Activated T-helper 2 cell treated with anti-CD3 and anti-CD28 coated beads, Interferon-gamma antibody, Interleukin-2, Interleukin-4, amounts not matched to agents 10 μg/mL and 5 μg/mL and 100 μg/mL, durations not matched to agents 14 hours and 24 hours and 36 hours (primary cell): ENCODE measurements around the gene MC1R. TPM values are rescaled to one million over a fixed set of nuclear protein-coding genes. Genes with fewer than 3 reads are reported as not detected.

Experiments used
- DNase-seq: peaks from one replicate; pipeline ENCODE4 v3.0.0; 2021; ENCODE audit warnings: low spot score
- H3K27ac Mint-ChIP-seq: one replicate; pipeline ENCODE4 v1.8.0; 2021; ENCODE audit warnings: mixed read lengths
- H3K27me3 Mint-ChIP-seq: one replicate; pipeline ENCODE4 v1.8.0; 2021; ENCODE audit warnings: low read depth, mixed read lengths
- H3K36me3 Mint-ChIP-seq: one replicate; pipeline ENCODE4 v1.8.0; 2021; ENCODE audit warnings: low read depth, mixed read lengths
- H3K4me1 Mint-ChIP-seq: one replicate; pipeline ENCODE4 v1.8.0; 2021; ENCODE audit warnings: low read depth, mixed read lengths
- H3K4me3 Mint-ChIP-seq: one replicate; pipeline ENCODE4 v1.8.0; 2021; ENCODE audit warnings: low read depth, mild to moderate bottlenecking, moderate library complexity, mixed read lengths
- H3K9me3 Mint-ChIP-seq: one replicate; pipeline ENCODE4 v1.8.0; 2021; ENCODE audit warnings: mixed read lengths
- intact Hi-C: fragments of 100-400 bp; cut with micrococcal nuclease; formaldehyde crosslinking; loops from one replicate; pipeline ENCODE4 v1.15.1; 2023
- total RNA-seq: library from RNA; stranded (reverse); gene quantifications from 2 replicates; pipeline ENCODE4 v1.2.3, GENCODE V29; 2022

MC1R gene
- total RNA-seq, 1 donor from 2014 or later, result 5.8 TPM

GRCh38 chr16:89903908-89904515, 14.7 kb upstream of the MC1R start:
- Mint-ChIP-seq H3K27me3 (no peaks in the 10 kb centered on the region), H3K4me1 (no peaks in the 10 kb centered on the region), H3K9me3 (no peaks in the 10 kb centered on the region), H3K4me3 (no peak overlapping the region), H3K36me3 (peaks cover 53% of the 10 kb centered on the region), H3K27ac (no peak overlapping the region)
- DNase-seq, result no peak
- intact Hi-C loops, result no loop called here

- H3K27me3 Mint-ChIP-seq, result no peaks in the 10 kb centered on the region
- DNase-seq, result no peak
Observed at GRCh38 chr16:89904606-89905510, 13.8 kb upstream of the MC1R start.

GRCh38 chr16:89905511-89906139, 13.0 kb upstream of the MC1R start:
- Mint-ChIP-seq H3K27ac (no peak overlapping the region), H3K4me3 (no peak overlapping the region), H3K27me3 (no peaks in the 10 kb centered on the region), H3K9me3 (no peaks in the 10 kb centered on the region), H3K4me1 (no peaks in the 10 kb centered on the region), H3K36me3 (peaks cover 52% of the 10 kb centered on the region)
- no peak for DNase-seq
- intact Hi-C loops, result no loop called here

More at GRCh38 chr16:89904606-89905510, 13.8 kb upstream of the MC1R start:
- Mint-ChIP-seq H3K9me3 (no peaks in the 10 kb centered on the region), H3K4me3 (no peak overlapping the region), H3K36me3 (peaks cover 52% of the 10 kb centered on the region), H3K4me1 (no peaks in the 10 kb centered on the region), H3K27ac (no peak overlapping the region)
- intact Hi-C loops, result no loop called here

- intact Hi-C loops, result no loop called here
- DNase-seq, result no peak
- no peaks in the 10 kb centered on the region for H3K9me3 Mint-ChIP-seq
Observed at GRCh38 chr16:89906140-89907025, 12.3 kb upstream of the MC1R start.

GRCh38 chr16:89907055-89907814, 11.4 kb upstream of the MC1R start:
- intact Hi-C loops, result no loop called here
- H3K4me1 Mint-ChIP-seq, result no peaks in the 10 kb centered on the region
- no peaks in the 10 kb centered on the region for H3K27me3 Mint-ChIP-seq
- DNase-seq, result no peak
- H3K4me3 Mint-ChIP-seq, result no peak overlapping the region
- H3K27ac Mint-ChIP-seq, result no peak overlapping the region
- H3K9me3 Mint-ChIP-seq, result no peaks in the 10 kb centered on the region
- peaks cover 58% of the 10 kb centered on the region for H3K36me3 Mint-ChIP-seq

More at GRCh38 chr16:89906140-89907025, 12.3 kb upstream of the MC1R start:
- H3K4me1 Mint-ChIP-seq, result no peaks in the 10 kb centered on the region
- H3K27ac Mint-ChIP-seq, result no peak overlapping the region
- H3K4me3 Mint-ChIP-seq, result no peak overlapping the region
- H3K27me3 Mint-ChIP-seq, result no peaks in the 10 kb centered on the region
- H3K36me3 Mint-ChIP-seq, result peaks cover 50% of the 10 kb centered on the region

GRCh38 chr16:89908236-89908635, 10.4 kb upstream of the MC1R start:
- intact Hi-C loops, result no loop called here
- H3K4me3 Mint-ChIP-seq, result no peak overlapping the region
- no peaks in the 10 kb centered on the region for H3K4me1 Mint-ChIP-seq
- peaks cover 61% of the 10 kb centered on the region for H3K36me3 Mint-ChIP-seq
- no peak overlapping the region for H3K27ac Mint-ChIP-seq
- no peak for DNase-seq
- no peaks in the 10 kb centered on the region for H3K9me3 Mint-ChIP-seq
- no peaks in the 10 kb centered on the region for H3K27me3 Mint-ChIP-seq

- Mint-ChIP-seq H3K36me3 (peaks cover 66% of the 10 kb centered on the region), H3K4me3 (no peak overlapping the region)
- intact Hi-C loops, result loop anchor here (1.0 kb wide), 1 partner anchor 46 kb away; no protein-coding TSS in a partner anchor
Observed at GRCh38 chr16:89909777-89910716, 8.6 kb upstream of the MC1R start.

GRCh38 chr16:89910717-89911354, 7.8 kb upstream of the MC1R start:
- Mint-ChIP-seq H3K4me1 (no peaks in the 10 kb centered on the region), H3K9me3 (no peaks in the 10 kb centered on the region), H3K36me3 (peaks cover 64% of the 10 kb centered on the region), H3K27ac (no peak overlapping the region), H3K4me3 (no peak overlapping the region), H3K27me3 (no peaks in the 10 kb centered on the region)
- intact Hi-C loops, result loop anchor here (1.0 kb wide), 1 partner anchor 47 kb away; no protein-coding TSS in a partner anchor
- no peak for DNase-seq

More at GRCh38 chr16:89909777-89910716, 8.6 kb upstream of the MC1R start:
- no peaks in the 10 kb centered on the region for H3K9me3 Mint-ChIP-seq
- no peaks in the 10 kb centered on the region for H3K27me3 Mint-ChIP-seq
- peak; percentile 60 for DNase-seq
- no peaks in the 10 kb centered on the region for H3K4me1 Mint-ChIP-seq
- no peak overlapping the region for H3K27ac Mint-ChIP-seq

GRCh38 chr16:89911375-89911774, 7.3 kb upstream of the MC1R start:
- no peak for DNase-seq
- no peak overlapping the region for H3K27ac Mint-ChIP-seq
- intact Hi-C loops, result no loop called here
- H3K36me3 Mint-ChIP-seq, result peaks cover 64% of the 10 kb centered on the region
- H3K4me1 Mint-ChIP-seq, result no peaks in the 10 kb centered on the region
- no peak overlapping the region for H3K4me3 Mint-ChIP-seq
- no peaks in the 10 kb centered on the region for H3K9me3 Mint-ChIP-seq
- no peaks in the 10 kb centered on the region for H3K27me3 Mint-ChIP-seq

- no peaks in the 10 kb centered on the region for H3K27me3 Mint-ChIP-seq
- H3K9me3 Mint-ChIP-seq, result no peaks in the 10 kb centered on the region
- intact Hi-C loops, result no loop called here
- H3K4me3 Mint-ChIP-seq, result no peak overlapping the region
- H3K36me3 Mint-ChIP-seq, result peaks cover 56% of the 10 kb centered on the region
- no peaks in the 10 kb centered on the region for H3K4me1 Mint-ChIP-seq
- H3K27ac Mint-ChIP-seq, result no peak overlapping the region
- DNase-seq, result no peak
Observed at GRCh38 chr16:89912143-89912542, 6.5 kb upstream of the MC1R start.

GRCh38 chr16:89912627-89913026, 6.0 kb upstream of the MC1R start:
- intact Hi-C loops, result no loop called here
- Mint-ChIP-seq H3K9me3 (no peaks in the 10 kb centered on the region), H3K36me3 (peaks cover 55% of the 10 kb centered on the region), H3K27me3 (no peaks in the 10 kb centered on the region), H3K27ac (no peak overlapping the region), H3K4me1 (peaks cover 2% of the 10 kb centered on the region), H3K4me3 (no peak overlapping the region)
- DNase-seq, result no peak
